ENCODE results near the gene SORCS1.

DNA sequence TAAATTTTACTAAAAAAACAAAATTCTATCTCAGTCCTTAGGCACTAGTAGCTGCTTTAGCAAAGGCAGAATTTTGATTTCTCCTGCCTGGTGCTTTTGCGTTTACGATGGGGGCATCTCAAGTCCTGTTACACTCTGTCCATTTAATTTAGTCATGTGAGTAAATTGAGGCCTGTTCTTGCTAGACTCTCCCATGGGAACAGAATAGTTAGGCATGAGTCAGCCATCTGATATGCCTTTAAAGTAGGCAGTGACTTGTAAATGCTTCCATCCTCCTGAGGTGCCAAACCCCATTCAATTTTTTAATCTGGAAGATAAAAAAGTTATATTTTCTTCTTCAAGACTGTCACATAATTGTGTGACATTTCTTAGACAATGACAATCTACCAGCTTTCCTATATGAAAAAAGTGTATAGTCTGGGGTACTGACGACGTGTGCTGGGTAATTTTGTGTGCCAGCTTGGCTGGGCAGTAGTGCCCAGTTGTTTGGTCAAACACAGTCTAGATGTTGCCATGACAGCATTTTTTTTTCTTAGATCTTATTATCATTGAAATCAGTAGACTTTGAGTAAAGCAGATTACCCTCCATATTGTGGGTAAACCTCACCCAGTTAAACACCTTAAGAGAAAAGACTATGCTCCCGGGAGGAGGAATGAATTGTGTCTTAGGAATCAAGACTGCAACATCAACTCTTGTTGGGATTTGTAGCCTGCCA lies 603.4 kb downstream of the SORCS1 start:
- TF ChIP-seq, protein P1, sequence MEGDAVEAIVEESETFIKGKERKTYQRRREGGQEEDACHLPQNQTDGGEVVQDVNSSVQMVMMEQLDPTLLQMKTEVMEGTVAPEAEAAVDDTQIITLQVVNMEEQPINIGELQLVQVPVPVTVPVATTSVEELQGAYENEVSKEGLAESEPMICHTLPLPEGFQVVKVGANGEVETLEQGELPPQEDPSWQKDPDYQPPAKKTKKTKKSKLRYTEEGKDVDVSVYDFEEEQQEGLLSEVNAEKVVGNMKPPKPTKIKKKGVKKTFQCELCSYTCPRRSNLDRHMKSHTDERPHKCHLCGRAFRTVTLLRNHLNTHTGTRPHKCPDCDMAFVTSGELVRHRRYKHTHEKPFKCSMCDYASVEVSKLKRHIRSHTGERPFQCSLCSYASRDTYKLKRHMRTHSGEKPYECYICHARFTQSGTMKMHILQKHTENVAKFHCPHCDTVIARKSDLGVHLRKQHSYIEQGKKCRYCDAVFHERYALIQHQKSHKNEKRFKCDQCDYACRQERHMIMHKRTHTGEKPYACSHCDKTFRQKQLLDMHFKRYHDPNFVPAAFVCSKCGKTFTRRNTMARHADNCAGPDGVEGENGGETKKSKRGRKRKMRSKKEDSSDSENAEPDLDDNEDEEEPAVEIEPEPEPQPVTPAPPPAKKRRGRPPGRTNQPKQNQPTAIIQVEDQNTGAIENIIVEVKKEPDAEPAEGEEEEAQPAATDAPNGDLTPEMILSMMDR (IDR thresholded peaks at IDR 0.05; ENCODE audit: control extremely low read depth in 1 of 3, insufficient read depth in 1 of 3, low read depth in 1 of 3, low read length in 3 of 3): no peak
- TF ChIP-seq CREB1 (IDR thresholded peaks at IDR 0.05) (no peak), POLR2AphosphoS5 (IDR thresholded peaks at IDR 0.05; ENCODE audit: low read depth, low read length) (no peak), BACH1 (IDR thresholded peaks at IDR 0.05; ENCODE audit: low read length) (no peak), SIX5 (IDR thresholded peaks at IDR 0.05; ENCODE audit: low read depth, low read length) (no peak)
- TF ChIP-seq, protein P2, sequence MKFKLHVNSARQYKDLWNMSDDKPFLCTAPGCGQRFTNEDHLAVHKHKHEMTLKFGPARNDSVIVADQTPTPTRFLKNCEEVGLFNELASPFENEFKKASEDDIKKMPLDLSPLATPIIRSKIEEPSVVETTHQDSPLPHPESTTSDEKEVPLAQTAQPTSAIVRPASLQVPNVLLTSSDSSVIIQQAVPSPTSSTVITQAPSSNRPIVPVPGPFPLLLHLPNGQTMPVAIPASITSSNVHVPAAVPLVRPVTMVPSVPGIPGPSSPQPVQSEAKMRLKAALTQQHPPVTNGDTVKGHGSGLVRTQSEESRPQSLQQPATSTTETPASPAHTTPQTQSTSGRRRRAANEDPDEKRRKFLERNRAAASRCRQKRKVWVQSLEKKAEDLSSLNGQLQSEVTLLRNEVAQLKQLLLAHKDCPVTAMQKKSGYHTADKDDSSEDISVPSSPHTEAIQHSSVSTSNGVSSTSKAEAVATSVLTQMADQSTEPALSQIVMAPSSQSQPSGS (IDR thresholded peaks at IDR 0.05; ENCODE audit: low read length): no peak
